Endothelial cell of umbilical vein (primary cell): Measurements from ENCODE around the gene SREK1IP1. TPM values are rescaled to one million over a fixed set of nuclear protein-coding genes. Genes with fewer than 3 reads are reported as not detected.

Experiments used
- BruUV-seq: library from RNA; stranded (reverse); fragments of 400-500 nt; replicated peaks from 2 replicates; lab custom pipeline; 2021; lab: Mats Ljungman, UMichigan
- CTCF ChIA-PET: fragments of 300-600, 350-600 bp; sonication (Branson Sonifier 250); formaldehyde crosslinking; loops from one replicate; lab custom pipeline; 2021; ENCODE audit warnings: antibody characterized with exemption, inconsistent platforms; lab: Charles Lee
- POLR2A ChIA-PET: fragments of 300-600, 350-600 bp; sonication (Branson Sonifier 250); formaldehyde crosslinking; loops from one replicate; lab custom pipeline; 2021; ENCODE audit warnings: antibody characterized with exemption, inconsistent platforms; lab: Charles Lee
- DNase-seq: peaks from one replicate; pipeline ENCODE4 v3.0.0-alpha.2; 2011; ENCODE audit warnings: low read depth, low spot score
- FAIRE-seq: peaks from 2 replicates; lab custom pipeline; 2011; peaks lifted over from hg19 to GRCh38; lab: Jason Lieb, UNC
- H2AFZ ChIP-seq: 2 replicates; pipeline ENCODE4 v1.6.0; 2012; ENCODE audit warnings: low read depth, low read length, control low read depth, inconsistent platforms
- H3K27ac ChIP-seq: 2 replicates; pipeline ENCODE4 v1.5.1; 2011; ENCODE audit warnings: low read depth, mild to moderate bottlenecking, control low read depth, low read length, moderate library complexity; ENCODE audit not compliant: insufficient read depth
- H3K27me3 ChIP-seq, 2 experiments: 2 replicates each; pipeline versions ENCODE4 v1.6.0 to v1.6.1; 2011; ENCODE audit warnings: low read length in 2 of 2, mixed read lengths in 1 of 2; ENCODE audit not compliant: control insufficient read depth in 2 of 2, insufficient read depth in 2 of 2
- H3K36me3 ChIP-seq, 2 experiments: 2 replicates in 1 of 2; 3 replicates in 1 of 2; pipeline ENCODE4 v1.5.1; 2011; ENCODE audit warnings: low read length in 2 of 2, mild to moderate bottlenecking in 1 of 2, moderate library complexity in 1 of 2; ENCODE audit not compliant: control insufficient read depth in 2 of 2, insufficient read depth in 2 of 2; ENCODE audit errors: extremely low read depth in 1 of 2
- H3K4me1 ChIP-seq: 3 replicates; pipeline ENCODE4 v1.5.1; 2011; ENCODE audit warnings: mild to moderate bottlenecking, low read length; ENCODE audit not compliant: control insufficient read depth, insufficient read depth; ENCODE audit errors: extremely low read depth
- H3K4me2 ChIP-seq: 2 replicates; pipeline ENCODE4 v1.6.1; 2011; ENCODE audit warnings: low read length, control low read depth, mixed read lengths; ENCODE audit not compliant: insufficient read depth
- H3K4me3 ChIP-seq, 3 experiments: fragments of 200-600 bp in 1 of 3; sonication (generic), shearing (Covaris generic) in 1 of 3; replicated peaks in 1 of 3; 2 replicates each; pipeline ENCODE4 v1.5.1; 2011 to 2016; ENCODE audit warnings: control low read depth in 3 of 3, low read length in 3 of 3, mild to moderate bottlenecking in 2 of 3, inconsistent platforms in 1 of 3, low read depth in 1 of 3, moderate library complexity in 1 of 3; ENCODE audit not compliant: insufficient read depth in 1 of 3
- H3K79me2 ChIP-seq: 2 replicates; pipeline ENCODE4 v1.6.0; 2012; ENCODE audit warnings: low read length, inconsistent platforms; ENCODE audit not compliant: control insufficient read depth, insufficient read depth
- H3K9ac ChIP-seq: replicated peaks from 2 replicates; pipeline ENCODE3; 2011; ENCODE audit warnings: low read length, control low read depth; ENCODE audit not compliant: insufficient read depth; ENCODE audit errors: extremely low read depth
- H3K9me1 ChIP-seq: replicated peaks from 3 replicates; pipeline ENCODE4 v1.6.0; 2011; ENCODE audit warnings: mild to moderate bottlenecking, low read length; ENCODE audit not compliant: control insufficient read depth, insufficient read depth; ENCODE audit errors: extremely low read depth
- H3K9me3 ChIP-seq: replicated peaks from 2 replicates; pipeline ENCODE4 v1.5.1; 2012; ENCODE audit warnings: low read length, inconsistent platforms; ENCODE audit not compliant: control insufficient read depth, insufficient read depth
- H4K20me1 ChIP-seq: replicated peaks from 2 replicates; pipeline ENCODE3; 2011; ENCODE audit warnings: mild to moderate bottlenecking, low read length; ENCODE audit not compliant: control insufficient read depth, insufficient read depth; ENCODE audit errors: extremely low read depth
- EZH2 ChIP-seq: IDR thresholded peaks from 2 replicates; pipeline ENCODE4 v1.6.1; 2012; ENCODE audit warnings: borderline replicate concordance, low read depth, mild to moderate bottlenecking, moderate library complexity, low read length, inconsistent platforms; ENCODE audit not compliant: severe bottlenecking
- FOS ChIP-seq: IDR thresholded peaks from 2 replicates; pipeline ENCODE4 v1.6.1; 2011; ENCODE audit warnings: mild to moderate bottlenecking, low read length, moderate library complexity, borderline replicate concordance; ENCODE audit not compliant: insufficient read depth
- GATA2 ChIP-seq: IDR thresholded peaks from 2 replicates; pipeline ENCODE4 v1.7.0; 2011; ENCODE audit warnings: low read depth, mild to moderate bottlenecking, moderate library complexity, mixed read lengths, low read length; ENCODE audit not compliant: insufficient read length, insufficient read depth
- JUN ChIP-seq: IDR thresholded peaks from 2 replicates; pipeline ENCODE4 v1.6.1; 2011; ENCODE audit warnings: borderline replicate concordance, low read depth; ENCODE audit not compliant: insufficient read length, insufficient read depth
- MAX ChIP-seq: IDR thresholded peaks from 2 replicates; pipeline ENCODE4 v1.6.1; 2011; ENCODE audit not compliant: insufficient read depth, insufficient read length
- MYC ChIP-seq: IDR thresholded peaks from one replicate; pipeline ENCODE4 v1.6.1; 2011; ENCODE audit warnings: mild to moderate bottlenecking, low read depth, low read length
- POLR2A ChIP-seq: IDR thresholded peaks from 2 replicates; pipeline ENCODE4 v1.6.1; 2012; ENCODE audit warnings: low read depth, mild to moderate bottlenecking, control low read depth, low read length
- POLR2AphosphoS5 ChIP-seq: IDR thresholded peaks from 2 replicates; pipeline ENCODE4 v1.6.1; 2012; ENCODE audit warnings: low read depth, mild to moderate bottlenecking, control low read depth, low read length, moderate library complexity; ENCODE audit not compliant: insufficient read depth
- dilution Hi-C: fragments of 300-500 bp; cut with MboI; formaldehyde crosslinking; loops from one replicate; pipeline ENCODE4 v1.15.0; 2019; ENCODE audit warnings: low sequenced_read_pairs; ENCODE audit not compliant: extremely low pct_ligation_motif_present
- intact Hi-C: fragments of 100-400 bp; cut with micrococcal nuclease; formaldehyde crosslinking; loops from one replicate; pipeline ENCODE4 v1.10.0; 2022
- polyA plus RNA-seq, 4 experiments: library from polyadenylated mRNA; depleted of rRNA in 3 of 4; stranded (reverse) in 3 of 4; unstranded in 1 of 4; fragments of >200 nt; gene quantifications; 2 replicates each; pipeline versions ENCODE4 v1.2.1 to v1.2.3, GENCODE V29; 2011 to 2012; ENCODE audit warnings: missing spikeins in 1 of 4
- total RNA-seq: library from RNA; stranded (reverse); gene quantifications from 2 replicates; pipeline ENCODE4 v1.2.3, GENCODE V29; 2021
- TF ChIP-seq, protein P1 (sequence below), 2 donors: IDR thresholded peaks; 1 replicate in 1 of 2; 2 replicates in 1 of 2; pipeline ENCODE4 v1.5.1; 2011; ENCODE audit warnings: low read length in 2 of 2, mild to moderate bottlenecking in 2 of 2, moderate library complexity in 2 of 2, control low read depth in 1 of 2, inconsistent platforms in 1 of 2, low read depth in 1 of 2; ENCODE audit not compliant: insufficient read depth in 1 of 2; ENCODE audit errors: extremely low read depth in 1 of 2

The SREK1IP1 gene
- total and polyA plus RNA-seq, 2 donors (not counting 3 experiments of a cell fraction or from before 2014, with no cell fraction given) = 6.3 to 17.8 TPM

GRCh38 chr5:64790210-64790609, 21.7 kb upstream of the SREK1IP1 start:
- H3K79me2 ChIP-seq = no peaks in the 10 kb centered on the region
- H3K4me3 ChIP-seq = no peak overlapping the region
- no peaks in the 10 kb centered on the region for H3K9me1 ChIP-seq
- no peak for DNase-seq
- ChIA-PET CTCF (no interaction called here), POLR2A (no interaction called here)
- no peaks in the 10 kb centered on the region for H3K9me3 ChIP-seq
- H3K27me3 ChIP-seq = no peaks in the 10 kb centered on the region
- H3K36me3 ChIP-seq = peaks cover 2 to 3% of the 10 kb centered on the region in 2 experiments
- peaks cover 36% of the 10 kb centered on the region for H3K4me1 ChIP-seq
- H3K27ac ChIP-seq = no peak overlapping the region
- H3K9ac ChIP-seq = no peak overlapping the region
- intact Hi-C loops = no loop called here
- FAIRE-seq = no peak
- no peak for TF ChIP-seq JUN
- no peak overlapping the region for H2AFZ ChIP-seq
- no peaks in the 10 kb centered on the region for H4K20me1 ChIP-seq
- no TSS peak for BruUV-seq
- dilution Hi-C loops = no loop called here
- H3K4me2 ChIP-seq = no peak overlapping the region

GRCh38 chr5:64789457-64789856, 21.0 kb upstream of the SREK1IP1 start:
- no peak overlapping the region for H3K4me3 ChIP-seq
- H3K9me3 ChIP-seq = no peaks in the 10 kb centered on the region
- H3K9me1 ChIP-seq = no peaks in the 10 kb centered on the region
- no peak for TF ChIP-seq JUN
- TF ChIP-seq FOS = no peak
- no peak for TF ChIP-seq MYC
- no peak for TF ChIP-seq EZH2
- TF ChIP-seq, protein P1, sequence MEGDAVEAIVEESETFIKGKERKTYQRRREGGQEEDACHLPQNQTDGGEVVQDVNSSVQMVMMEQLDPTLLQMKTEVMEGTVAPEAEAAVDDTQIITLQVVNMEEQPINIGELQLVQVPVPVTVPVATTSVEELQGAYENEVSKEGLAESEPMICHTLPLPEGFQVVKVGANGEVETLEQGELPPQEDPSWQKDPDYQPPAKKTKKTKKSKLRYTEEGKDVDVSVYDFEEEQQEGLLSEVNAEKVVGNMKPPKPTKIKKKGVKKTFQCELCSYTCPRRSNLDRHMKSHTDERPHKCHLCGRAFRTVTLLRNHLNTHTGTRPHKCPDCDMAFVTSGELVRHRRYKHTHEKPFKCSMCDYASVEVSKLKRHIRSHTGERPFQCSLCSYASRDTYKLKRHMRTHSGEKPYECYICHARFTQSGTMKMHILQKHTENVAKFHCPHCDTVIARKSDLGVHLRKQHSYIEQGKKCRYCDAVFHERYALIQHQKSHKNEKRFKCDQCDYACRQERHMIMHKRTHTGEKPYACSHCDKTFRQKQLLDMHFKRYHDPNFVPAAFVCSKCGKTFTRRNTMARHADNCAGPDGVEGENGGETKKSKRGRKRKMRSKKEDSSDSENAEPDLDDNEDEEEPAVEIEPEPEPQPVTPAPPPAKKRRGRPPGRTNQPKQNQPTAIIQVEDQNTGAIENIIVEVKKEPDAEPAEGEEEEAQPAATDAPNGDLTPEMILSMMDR (IDR thresholded peaks at IDR 0.05; ENCODE audit: extremely low read depth in 1 of 2, insufficient read depth in 1 of 2, low read depth in 1 of 2, low read length in 2 of 2) = no peak
- TF ChIP-seq GATA2 = no peak
- no peak for TF ChIP-seq POLR2A
- no peak for TF ChIP-seq POLR2AphosphoS5
- no peak for TF ChIP-seq MAX
- no peak overlapping the region for H3K27ac ChIP-seq
- no peaks in the 10 kb centered on the region for H4K20me1 ChIP-seq
- dilution Hi-C loops (no loop called here), intact Hi-C loops (loop anchor here (5.0 kb wide), 1 partner anchor 1398 kb away; no protein-coding TSS in a partner anchor)
- no peak for FAIRE-seq
- no peak overlapping the region for H3K4me2 ChIP-seq
- H3K79me2 ChIP-seq = no peaks in the 10 kb centered on the region
- H3K27me3 ChIP-seq = no peaks in the 10 kb centered on the region
- no peak for DNase-seq
- no peak overlapping the region for H3K9ac ChIP-seq
- CTCF ChIA-PET = interaction anchor here (1.0 to 1.5 kb wide), 2 partner anchors 692 to 694 kb away, joined by 3 read pairs; partner anchors contain the start of gene ADAMTS6
- POLR2A ChIA-PET = no interaction called here
- BruUV-seq = no TSS peak
- H3K36me3 ChIP-seq = peaks cover 2 to 3% of the 10 kb centered on the region in 2 experiments
- no peak overlapping the region for H2AFZ ChIP-seq
- peaks cover 29% of the 10 kb centered on the region for H3K4me1 ChIP-seq
